NCI-H2227 treated with DMSO at 0.1 percent for 48 hours (cell line): Measurements from ENCODE around the gene CELF2.
"Not testable (repeated sequence)": the region's sequence is repeated elsewhere in the genome, so short reads cannot be mapped to it uniquely, and the experiment has no call there.

ENCODE experiments used
- DNase-seq: peaks from one replicate; lab custom pipeline; 2025; lab: John Stamatoyannopoulos, UW

The CELF2 gene

GRCh38 chr10:11096422-11096821, 78.8 kb downstream of the CELF2 start:
- DNase-seq: no peak

DNA sequence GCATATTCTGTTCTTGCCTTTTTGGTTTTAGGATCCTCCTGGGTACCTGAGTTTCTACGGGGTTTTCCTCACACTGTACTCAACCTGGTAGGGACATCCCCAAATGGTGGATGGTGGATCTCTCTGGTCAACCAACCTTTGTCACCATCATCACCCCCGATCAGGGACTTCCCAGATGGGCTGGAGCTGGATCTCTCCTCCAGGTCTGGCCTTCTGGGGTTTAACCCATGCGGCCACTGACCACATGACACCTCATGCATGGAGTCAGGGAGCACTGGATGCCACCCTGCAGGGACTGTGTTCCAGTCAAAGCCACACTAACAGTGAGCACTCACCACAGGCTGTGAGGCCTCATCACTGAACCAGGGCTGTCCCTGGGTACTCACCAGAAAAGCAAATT, 80.0 kb downstream of the CELF2 start:
- no peak for DNase-seq

DNA sequence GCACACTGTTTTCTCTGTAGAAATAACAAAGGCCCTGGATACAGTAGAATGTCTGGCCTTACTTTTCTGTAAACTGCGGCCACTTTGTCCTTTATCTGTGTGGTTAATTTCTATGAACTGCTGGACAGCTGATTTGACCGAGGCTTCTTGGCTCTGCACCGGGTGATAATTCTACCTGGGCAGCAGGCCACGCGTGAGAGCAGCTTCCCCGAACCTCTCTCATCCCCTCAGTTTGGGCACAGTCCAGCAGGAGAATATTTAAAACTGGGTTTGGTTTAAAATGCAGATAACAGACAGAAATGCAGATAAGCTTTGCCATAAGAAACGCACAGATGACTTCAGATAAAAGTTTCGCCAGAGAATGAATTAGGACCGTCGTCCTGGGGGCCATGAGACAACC, 81.0 kb downstream of the CELF2 start:
- no peak for DNase-seq

DNA sequence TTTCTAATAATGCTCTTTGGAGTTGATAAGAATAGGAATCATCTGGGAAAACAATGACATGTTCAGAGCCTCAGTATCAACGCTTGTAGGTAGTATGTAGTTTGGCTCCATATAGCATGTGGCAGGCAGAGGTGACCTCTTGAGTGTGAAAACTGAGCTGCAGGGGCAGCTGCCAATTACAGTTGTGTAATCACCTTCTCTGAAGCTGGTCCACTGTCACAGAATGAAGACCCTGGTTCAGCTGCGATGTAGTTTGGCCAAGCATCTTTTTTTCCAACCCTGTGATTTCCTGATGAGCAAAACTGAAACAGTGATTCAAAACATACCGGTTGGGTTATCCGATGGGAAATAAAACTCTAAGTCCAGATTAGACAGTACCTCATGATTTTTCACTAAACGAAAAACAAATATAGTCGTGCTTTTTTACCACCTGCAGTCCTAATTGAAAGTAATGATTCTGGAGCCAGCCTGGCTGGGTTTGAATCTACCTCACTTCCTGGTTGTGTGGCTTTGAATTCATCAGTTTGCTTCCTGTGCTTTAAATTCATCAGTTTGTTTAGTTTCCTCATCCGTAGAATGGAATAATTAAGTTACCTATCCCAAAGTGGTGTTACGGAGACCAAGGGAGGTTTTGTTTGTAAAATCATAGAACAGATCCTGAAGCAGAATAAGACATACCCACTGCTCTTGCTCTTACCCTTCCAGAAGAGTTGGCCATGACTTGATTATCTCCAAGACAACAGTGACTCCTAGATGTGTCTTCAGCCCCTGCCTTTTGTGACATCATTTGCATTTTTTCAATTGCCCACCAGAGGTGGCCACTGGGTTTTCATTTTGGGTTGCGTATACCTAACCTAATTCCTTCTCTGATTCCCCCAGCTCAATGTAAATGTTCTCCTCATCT, 87.4 kb downstream of the CELF2 start:
- no peak for DNase-seq

DNA sequence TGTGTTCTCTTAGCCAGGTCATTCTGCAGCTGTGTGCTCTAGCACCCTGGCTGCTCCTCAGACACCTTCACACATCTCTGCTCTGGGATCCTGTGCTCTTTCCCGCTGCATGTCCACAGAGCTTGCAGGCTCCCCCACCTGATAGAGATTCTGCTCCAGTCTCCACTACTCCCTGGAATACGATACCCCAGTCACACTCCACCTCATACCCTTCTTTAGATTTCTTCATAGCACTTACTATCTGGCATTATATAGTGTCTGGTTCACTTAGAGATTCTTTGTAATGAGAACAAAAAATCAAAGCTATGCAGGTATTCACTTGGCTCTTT, 88.0 kb downstream of the CELF2 start:
- no peak for DNase-seq

GRCh38 chr10:11106621-11107374, 89.1 kb downstream of the CELF2 start:
- DNase-seq: no peak

DNA sequence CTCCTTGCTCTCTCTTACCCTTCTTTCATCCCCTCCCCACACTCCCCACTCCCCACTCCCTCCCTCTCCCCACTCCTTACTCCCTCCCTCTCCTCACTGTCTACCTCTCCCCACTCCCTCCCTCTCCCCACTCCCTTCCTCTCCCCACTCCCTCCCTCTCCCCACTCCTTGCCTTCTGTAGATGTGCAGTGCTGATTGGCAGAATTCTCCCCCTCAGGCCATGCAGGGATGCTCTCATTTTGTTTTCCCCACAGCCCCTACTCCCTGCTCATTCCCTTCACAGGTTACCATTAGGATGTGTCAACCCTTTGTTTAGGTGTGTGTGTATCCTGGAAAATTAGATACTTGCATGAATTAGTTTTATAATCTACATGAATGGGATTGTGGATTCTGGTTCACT, 90.3 kb downstream of the CELF2 start:
- no peak for DNase-seq

DNA sequence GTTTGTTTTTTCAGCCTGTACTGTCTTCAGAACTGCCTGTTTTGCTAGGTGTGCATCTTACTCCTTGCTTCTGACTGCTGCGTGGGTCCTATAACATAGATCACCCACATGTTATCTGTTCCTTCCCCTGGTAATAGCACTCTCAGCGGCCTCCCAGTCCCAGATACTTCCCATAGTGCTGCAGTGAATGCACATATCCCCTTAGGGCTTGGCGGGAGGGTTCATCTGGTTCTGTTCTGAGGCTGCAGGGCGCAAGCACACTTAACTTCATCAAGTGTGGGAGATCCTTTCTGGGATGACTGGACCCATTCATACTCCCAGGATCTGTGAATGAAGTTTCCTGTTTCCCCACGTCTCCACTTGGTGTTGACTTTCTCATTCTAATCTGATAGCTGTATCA, 90.7 kb downstream of the CELF2 start:
- DNase-seq: no peak

DNA sequence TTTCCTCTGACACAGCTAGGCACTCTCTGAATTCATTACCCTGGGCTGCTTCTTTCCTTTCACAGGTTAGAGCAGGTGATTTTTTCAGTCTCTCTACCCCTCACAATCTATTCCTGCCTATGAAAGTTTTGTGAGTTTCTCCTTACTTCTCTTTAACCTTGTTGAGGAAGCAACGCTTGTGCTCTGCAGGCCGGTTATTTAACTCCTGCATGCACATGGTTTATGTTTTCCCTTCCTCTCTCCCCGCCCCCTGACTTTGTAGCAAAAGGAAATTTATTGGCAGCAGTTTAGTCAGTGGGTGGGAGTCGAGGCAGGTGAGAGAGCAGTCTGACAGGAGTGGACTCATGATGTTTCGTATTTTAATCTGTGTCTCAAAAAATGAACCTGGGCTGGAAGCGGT, 91.9 kb downstream of the CELF2 start:
- no peak for DNase-seq

DNA sequence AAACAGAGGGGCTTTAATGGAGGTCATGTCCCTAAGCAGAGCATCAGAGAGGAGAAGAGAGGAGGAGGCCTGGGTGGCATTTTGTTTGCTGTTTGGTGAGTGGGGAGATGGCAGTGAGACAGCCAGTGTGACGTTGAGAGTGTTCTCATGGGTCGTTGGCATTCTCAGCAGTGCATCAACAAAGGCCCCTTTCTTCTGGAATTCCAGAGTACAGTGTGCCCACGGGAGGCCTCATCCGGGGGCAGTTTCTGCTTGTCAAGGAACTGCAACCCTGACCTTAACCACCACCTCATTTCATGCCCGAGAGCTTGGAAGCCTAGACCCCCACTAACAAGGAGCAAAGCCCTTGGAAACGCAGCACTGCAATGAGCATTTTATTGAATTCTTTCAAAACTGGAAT, 92.9 kb downstream of the CELF2 start:
- no peak for DNase-seq

DNA sequence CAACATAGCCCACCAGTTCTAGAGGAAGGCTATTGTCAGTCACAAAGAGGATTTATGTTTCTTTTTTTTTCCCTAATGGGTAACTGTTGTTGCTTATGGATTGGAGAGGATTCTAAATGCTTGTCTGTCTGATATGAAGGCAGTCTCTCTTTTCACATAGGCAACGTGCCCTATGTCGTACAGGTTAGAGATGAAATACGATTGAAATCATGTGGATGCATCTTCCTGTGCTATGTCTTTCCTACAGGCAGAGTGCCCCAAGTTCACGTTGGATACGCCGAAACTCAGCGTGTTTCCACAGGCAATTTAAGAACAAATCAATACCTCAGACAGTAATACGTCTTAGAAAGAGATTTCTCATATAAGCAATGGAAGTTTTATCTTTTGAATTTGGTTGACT, 93.8 kb downstream of the CELF2 start:
- DNase-seq: no peak

- DNase-seq: no peak
These were observed 95.0 kb downstream of the CELF2 start for GRCh38 chr10:11112718-11113117.

DNA sequence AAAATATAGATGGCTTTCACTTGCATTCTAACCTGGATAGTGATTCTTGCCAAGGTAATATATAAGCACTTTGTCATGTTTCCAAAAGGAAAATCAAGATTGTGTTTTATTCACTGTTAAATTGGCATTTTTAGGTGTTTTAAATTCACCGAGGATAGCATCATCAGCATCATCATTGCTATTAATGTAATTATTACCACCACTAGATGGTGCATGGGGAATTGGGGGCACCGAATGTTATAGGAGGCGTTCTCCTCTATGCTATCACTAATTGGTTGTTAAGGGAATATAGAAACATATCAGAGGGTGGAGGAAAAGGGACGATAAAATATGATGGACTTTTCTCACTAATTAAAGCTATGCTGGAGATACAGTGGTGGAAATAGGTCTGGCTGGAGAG, 95.5 kb downstream of the CELF2 start:
- DNase-seq: no peak

- DNase-seq: no peak
These were observed 96.6 kb downstream of the CELF2 start for GRCh38 chr10:11114269-11114668.

GRCh38 chr10:11115337-11115736, 97.7 kb downstream of the CELF2 start:
- no peak for DNase-seq

DNA sequence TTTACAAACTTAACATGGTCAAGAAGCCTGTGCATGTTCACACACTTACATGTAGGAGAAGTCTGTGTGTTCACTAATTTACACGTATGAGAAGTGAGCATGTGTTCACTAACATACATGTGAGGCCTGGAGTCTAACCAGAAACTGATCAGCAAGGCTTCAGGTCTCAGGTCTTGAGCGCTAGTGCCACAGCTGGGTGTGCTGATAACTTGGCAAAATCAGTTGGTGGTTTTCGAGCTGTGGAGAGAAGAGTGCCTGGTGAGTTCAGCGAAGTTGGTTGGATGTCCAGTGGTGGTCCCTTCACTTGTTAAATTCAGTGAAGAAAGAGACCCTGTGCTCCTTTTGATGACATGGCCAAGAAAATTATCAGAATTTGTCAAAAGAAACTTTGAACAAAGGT, 98.7 kb downstream of the CELF2 start:
- DNase-seq: no peak

- no peak for DNase-seq
These were observed 99.1 kb downstream of the CELF2 start for GRCh38 chr10:11116817-11117216.

DNA sequence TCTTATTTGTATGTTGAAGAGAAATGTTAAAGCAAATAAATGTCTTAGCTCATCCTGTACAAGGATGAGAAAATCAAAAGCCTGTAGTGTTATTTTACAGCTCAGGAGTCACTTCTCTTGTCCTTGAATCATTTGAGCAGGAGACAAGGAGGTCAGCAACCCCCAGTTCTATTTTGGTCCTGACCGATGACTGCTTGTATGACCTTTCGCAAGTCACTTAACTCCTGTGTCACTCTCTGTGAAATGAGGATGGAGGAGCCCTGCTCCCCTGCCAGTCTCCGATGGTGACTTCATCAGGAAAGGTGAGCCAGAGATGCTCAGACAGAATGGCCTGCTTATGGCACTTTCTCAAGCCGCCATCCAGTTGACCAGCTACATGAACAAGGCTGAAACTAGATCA, 101.0 kb downstream of the CELF2 start:
- DNase-seq: no peak

DNA sequence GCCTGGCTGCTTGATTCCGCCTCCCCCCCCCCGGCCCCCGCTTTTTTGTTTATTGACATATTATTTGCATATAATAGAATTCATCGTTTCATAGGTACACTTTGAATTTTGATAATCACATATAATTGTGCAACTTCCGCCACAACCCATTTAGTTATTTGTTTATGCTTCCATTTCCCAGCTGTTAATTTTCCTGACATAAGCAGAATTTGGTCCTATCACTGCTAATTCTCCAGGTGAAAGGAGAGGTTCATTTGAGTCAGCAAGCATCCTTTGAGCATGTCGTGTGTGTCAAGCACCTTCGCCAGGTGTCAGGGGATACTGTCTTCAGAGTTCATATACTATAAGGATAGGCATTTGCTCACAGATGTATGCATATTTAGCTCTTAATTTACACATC, 102.2 kb downstream of the CELF2 start:
- DNase-seq: no peak

GRCh38 chr10:11120711-11121110, 103.0 kb downstream of the CELF2 start:
- DNase-seq: no peak

GRCh38 chr10:11123892-11124291, 106.2 kb downstream of the CELF2 start:
- DNase-seq: not testable (repeated sequence)

DNA sequence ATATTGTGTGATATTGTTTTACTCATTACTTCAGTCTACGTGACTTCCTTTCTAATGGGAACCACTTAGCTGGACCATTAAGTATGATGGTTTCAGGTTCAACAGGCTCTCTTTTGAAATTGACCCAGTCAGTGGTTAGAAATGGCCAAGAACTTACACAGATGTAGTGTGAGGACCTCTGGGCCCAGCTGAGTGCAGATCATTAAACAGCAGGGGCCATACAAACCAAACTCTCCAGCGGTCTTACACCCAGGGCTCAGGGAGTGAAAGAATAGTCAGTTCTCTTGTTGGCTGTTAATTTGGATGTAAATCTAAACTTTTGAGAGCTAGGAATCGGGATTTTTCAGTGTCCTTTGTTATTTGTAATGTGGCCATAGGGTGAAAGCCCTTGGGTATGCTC, 107.3 kb downstream of the CELF2 start:
- no peak for DNase-seq

DNA sequence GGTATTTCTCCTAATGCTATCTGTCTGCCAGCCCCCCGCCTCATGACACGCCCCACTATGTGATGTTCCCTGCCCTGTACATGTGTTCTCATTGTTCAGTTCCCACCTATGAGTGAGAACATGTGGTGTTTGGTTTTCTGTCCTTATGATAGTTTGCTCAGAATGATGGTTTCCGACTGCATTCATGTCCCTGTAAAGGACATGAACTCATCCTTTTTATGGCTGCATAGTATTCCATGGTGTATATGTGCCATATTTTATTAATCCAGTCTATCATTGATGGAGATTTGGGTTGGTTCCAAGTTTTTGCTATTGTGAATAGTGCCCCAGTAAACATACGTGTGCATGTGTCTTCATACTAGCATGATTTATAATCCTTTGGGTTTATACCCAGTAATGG, 109.3 kb downstream of the CELF2 start:
- not testable (repeated sequence) for DNase-seq
